CD4-positive, alpha-beta T cell treated with Interleukin-12 subunit alpha and Interleukin-12 subunit beta, for 1 hour (primary cell): ENCODE results near the gene COMMD10.
A peak's percentile ranks its signal among the peaks of the same experiment; 100 is the strongest.
"Not testable (repeated sequence)": the region's sequence is repeated elsewhere in the genome, so short reads cannot be mapped to it uniquely, and the experiment has no call there.

Experiments
- DNase-seq: peaks from one replicate; pipeline ENCODE4 v3.0.0-alpha.2; 2020

Gene COMMD10

GRCh38 chr5:116104941-116105340, 20.1 kb downstream of the COMMD10 start:
- not testable (repeated sequence) for DNase-seq

DNA sequence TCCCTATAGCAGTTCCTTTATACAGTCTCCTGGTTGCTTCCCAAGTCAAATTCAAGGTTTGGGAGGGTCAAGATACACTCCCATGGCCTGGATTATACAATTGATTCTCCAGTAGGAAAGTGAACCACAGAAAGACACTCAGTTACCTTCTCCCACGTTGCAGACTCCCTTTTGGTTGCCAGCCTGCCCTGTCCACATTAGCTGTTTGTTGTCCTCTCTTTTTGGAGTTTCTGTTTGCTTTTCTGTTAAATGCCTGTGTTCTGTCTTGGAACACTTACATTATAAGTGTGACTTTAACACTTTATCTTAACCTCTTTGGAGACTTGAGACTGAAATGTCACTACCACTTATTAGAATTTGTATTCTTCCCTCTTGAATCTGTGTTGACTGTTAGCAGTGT, 30.3 kb downstream of the COMMD10 start:
- no peak for DNase-seq

DNA sequence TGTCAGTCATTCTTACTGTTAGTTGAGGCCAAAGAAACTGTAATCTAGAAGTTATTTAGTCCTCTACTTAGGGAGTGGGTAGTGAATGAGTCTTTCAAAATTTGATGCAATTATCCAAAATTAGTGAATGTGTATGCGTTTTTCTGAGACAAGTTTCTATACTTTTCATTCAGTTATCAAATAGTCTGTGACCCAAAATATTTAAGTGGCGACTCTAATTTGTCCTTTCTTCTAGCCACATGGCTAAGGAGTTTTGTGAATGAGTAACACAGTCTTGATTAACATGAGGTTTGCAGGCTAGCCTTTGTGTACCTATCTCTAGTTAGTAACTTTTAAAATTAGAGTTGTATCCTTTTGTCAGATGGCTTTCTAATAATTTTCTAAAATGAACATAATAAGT, 45.6 kb downstream of the COMMD10 start:
- no peak for DNase-seq

GRCh38 chr5:116130976-116131375, 46.2 kb downstream of the COMMD10 start:
- no peak for DNase-seq

- DNase-seq = no peak
These were observed 48.5 kb downstream of the COMMD10 start for GRCh38 chr5:116133281-116133680.

- peak; percentile 51 for DNase-seq
These were observed 50.5 kb downstream of the COMMD10 start for GRCh38 chr5:116135344-116135743.

GRCh38 chr5:116137544-116138378, 52.9 kb downstream of the COMMD10 start:
- DNase-seq = peak; percentile 60

- DNase-seq = no peak
These were observed 57.7 kb downstream of the COMMD10 start for GRCh38 chr5:116142495-116142894.

- DNase-seq = no peak
These were observed 59.3 kb downstream of the COMMD10 start for GRCh38 chr5:116144103-116144502.

DNA sequence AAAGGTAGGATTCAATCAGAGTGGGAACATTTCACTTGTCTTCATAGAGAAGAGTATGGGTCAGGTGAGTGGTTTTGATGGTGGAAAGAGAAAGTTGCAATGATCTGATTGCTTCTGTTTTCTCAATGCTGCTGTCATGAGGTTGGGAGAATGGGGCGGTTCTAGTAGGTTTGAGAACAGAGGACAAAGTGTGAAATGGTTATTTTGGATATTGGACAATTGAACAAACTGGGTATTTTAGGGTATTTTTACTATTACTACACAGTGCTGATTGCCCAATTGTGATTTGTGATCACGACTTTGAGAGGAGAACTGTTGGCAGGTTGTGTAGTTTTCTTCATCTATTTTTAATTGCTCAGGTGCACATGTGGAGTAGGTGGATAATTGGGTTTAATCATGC, 60.2 kb downstream of the COMMD10 start:
- DNase-seq = no peak

DNA sequence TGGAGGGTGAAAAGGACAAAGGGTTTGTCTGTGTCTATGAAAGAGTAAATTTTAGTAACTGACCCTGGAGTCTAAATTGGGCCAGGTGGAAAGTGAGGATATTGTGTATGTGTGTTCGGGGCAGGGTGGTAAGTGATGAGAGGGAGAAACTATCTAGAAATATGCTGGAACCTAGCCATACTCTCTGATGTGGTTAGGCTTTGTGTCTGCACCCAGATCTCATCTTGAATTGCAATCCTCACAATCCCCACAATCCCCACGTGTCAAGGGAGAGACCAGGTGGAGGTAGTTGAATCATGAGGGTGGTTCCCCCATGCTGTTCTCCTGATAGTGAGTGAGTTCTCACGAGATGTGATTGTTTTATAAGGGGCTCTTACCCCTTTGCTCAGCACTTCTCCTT, 60.6 kb downstream of the COMMD10 start:
- peak; percentile 6 for DNase-seq

- DNase-seq = no peak
These were observed 67.3 kb downstream of the COMMD10 start for GRCh38 chr5:116152169-116152568.

DNA sequence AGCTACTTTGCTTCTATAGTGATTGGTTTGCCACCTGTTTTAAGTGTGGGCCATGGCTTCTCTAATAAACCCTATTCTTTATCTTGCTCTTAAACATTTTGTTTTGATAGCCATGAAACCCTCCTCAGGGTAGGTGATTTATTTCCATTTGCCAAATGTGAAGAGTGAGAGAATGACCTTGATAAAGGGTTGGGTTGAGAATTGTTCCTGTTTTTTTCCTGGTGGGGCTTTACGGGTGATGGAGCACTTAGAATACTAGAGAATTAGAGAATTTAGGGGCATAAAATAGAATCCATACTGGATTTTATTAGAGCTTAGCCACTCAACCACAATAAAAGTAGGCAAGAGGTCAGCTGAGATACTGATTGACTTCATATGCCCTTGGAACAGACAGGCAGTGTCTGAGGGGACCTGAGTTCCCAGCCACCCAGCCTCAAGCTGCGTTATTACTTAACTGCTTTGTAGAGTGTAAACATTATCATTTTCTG, 68.9 kb downstream of the COMMD10 start:
- no peak for DNase-seq

GRCh38 chr5:116154252-116154651, 69.4 kb downstream of the COMMD10 start:
- no peak for DNase-seq

DNA sequence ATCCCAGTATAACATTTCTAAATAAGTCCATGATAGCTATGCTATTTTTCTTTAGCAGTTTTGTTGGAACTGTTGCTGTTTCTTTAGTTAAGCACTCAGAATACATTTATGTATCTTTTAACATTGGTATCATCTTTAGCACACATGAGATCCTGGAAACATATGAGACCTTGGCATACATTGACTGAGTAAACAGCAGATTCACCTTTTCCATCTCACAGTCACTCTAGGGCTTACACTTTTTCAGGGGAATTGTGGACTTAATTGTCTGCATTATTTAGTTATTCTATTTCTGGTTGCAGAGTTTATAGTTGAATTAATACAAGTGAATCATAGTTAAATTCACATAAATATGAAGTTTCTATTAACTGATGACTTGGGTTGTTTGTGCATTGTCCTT, 70.1 kb downstream of the COMMD10 start:
- DNase-seq = no peak

- DNase-seq = no peak
These were observed 73.1 kb downstream of the COMMD10 start for GRCh38 chr5:116157902-116158301.

DNA sequence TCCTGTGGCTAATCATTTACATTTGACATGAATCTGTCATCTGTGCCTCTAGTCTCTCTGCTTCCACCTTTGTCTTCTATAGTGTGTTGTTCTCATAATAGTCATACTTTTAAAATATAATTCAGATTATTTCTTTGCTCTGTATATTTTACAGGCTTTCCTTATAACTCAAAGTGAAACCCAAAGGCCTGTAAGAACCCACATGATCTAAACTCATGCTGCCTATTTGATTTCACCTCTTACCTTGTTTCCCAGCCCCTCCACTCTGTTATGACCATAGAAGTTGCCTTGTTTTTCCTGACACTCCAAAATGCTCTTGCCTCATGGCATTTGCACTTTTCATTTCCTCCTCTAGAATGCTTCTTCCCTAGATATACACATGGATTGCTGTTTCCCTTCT, 74.2 kb downstream of the COMMD10 start:
- DNase-seq = no peak

DNA sequence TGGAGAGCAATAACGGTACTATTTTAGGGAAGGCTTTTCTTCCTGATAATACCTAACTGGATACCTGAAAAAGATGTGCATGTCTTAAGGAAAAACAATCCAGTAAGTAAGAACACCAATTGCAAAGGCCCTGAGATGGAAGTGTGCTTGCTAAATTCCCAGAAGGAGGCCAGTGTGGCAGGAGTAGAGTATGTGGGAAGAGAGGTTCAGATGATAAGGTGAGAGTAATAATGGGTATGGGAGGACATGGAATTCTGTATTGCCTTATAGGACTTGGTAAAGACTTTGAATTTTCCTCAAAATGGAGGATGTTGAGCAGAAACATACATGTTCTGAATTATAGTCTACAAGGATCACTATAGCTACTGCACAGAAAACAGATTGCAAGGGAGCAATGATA, 89.3 kb downstream of the COMMD10 start:
- DNase-seq = no peak

DNA sequence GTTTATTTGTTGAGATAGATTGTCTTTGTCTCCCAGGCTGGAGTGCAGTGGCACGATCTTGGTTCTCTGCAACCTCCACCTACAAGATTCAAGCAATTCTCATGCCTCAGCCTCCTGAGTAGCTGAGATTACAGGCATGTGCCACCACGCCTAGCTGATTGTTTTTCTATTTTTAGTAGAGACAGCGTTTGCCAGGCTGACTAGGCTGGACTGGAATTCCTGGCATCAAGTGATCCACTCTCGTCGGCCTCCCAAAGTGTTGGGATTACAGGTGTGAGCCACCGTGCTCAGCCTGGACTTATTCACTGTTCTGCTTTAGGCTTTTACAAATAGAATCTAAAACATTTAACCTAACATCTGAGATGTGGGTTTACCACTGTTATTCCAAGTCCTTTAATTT, 91.3 kb downstream of the COMMD10 start:
- DNase-seq = no peak

DNA sequence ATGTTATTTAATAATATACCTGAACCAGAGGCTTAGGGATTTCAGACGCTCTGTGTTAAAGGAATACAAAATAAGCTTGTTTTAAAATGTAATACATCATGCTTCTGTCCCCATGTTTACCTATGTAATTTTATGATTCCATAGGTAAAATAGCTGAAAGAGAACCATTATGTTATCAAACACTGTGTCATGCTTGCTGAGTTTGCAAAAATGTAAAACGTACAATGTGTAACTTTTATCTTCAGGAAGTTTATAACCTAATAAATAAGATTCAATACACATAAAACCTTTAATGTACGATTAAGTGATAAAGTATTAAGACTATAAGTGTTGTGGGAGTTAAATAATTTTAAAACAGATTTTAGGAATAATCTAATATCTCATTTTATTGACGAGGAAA, 94.1 kb downstream of the COMMD10 start:
- no peak for DNase-seq

DNA sequence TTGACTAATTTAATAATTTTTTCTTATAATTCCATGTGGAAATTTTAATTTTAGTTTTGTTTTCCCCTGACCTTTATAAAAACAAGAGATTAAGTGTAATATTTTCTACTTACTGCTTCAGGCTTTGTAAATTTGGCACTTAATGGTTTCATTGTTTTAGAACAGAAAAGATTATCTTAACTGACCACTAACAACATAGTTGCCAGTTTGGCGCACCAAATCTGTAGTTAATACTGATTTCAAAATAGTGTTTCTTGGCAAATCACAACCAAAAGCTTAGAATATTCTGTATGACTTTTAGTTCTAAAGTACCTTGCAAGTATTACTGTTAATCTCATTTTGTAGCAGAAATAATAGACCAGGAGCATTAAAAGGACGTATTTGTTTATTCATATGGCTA, 124.3 kb downstream of the COMMD10 start:
- no peak for DNase-seq

DNA sequence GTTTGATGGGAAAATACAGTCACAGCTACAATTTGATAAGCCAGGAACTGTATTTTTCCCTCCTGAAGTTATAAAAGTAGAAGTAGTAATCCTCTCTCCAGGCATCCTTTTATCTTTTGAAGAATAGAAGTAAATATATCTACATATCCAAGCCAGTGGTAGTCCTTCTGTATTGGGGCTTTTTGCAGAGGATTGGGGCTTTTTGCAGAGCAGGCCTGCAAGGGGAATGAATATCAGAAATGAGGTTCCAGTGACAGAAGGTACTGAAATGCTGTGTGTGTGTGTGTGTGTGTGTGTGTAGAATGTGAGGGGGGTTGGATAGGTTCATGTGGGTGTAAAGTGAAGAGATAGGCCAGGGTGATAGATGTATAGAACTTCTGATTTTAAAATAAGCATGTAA, 127.4 kb downstream of the COMMD10 start:
- DNase-seq = no peak

DNA sequence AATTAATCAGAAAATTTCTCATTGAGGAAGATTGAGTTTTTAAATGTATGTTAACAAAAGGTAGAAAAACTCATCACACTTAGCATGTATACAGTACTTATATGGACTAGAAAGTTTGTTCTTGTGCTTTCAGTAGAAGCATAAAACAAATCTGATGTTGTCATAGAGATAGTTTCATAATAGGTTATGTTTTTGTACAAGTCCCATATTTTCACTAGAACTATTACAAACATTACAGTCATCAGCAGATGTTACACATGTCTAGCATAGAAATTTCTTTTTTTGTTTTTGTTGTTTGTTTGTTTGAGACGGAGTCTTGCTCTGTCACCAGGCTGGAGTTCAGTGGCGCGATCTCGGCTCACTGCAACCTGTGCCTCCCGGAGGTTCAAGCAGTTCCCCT, 131.4 kb downstream of the COMMD10 start:
- DNase-seq = no peak

GRCh38 chr5:116225281-116225922, 140.6 kb downstream of the COMMD10 start:
- no peak for DNase-seq
